HG02852 (cell line): ENCODE results near the gene CCDC134.

Source experiments
- ATAC-seq: cut with Tn5 transposase; IDR thresholded peaks from one replicate; pipeline ENCODE4 v1.9.1; 2021; ENCODE audit warnings: mild to moderate bottlenecking, moderate library complexity; ENCODE audit not compliant: unreplicated experiment

CCDC134 gene

DNA sequence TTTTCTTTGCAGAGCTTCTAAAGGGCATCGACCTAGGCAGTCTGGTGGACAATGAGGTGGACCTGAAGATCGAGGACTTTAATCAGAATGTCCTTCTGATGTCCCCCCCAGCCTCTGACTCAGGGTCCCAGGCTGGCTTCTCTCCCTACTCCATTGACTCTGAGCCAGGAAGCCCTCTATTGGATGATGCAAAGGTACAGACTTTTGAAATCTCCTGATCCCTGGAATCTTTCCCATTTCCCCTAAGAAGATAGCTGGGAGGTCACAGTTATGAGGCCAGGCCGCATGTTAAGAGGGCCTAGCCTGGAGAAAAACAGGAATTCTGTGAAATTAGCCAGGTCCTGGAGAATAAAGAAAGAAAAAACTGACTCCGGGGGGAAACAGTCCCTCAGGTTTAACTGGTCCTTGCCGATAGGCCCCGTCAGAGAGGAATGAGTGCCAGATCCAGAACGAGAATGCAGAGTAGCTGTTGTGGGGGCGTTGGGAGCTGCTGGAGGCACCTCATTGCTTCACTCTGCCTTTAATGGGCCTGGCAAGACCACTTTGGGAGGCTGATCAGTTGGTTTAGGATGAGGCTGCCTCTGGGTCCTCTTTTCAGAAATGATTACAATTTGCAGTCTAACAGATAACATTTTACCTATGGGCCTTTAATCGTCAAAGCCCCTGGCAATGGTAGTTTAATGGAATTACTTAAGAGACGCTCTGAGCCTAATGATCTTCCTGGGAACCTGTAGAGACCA lies 75.2 kb downstream of the CCDC134 start:
- no peak for ATAC-seq
